ENCODE data around the gene PAX7.

PAX7 gene

GRCh38 chr1:18723701-18724411, 93.2 kb downstream of the PAX7 start:
- ATAC-seq, result no peak
- TF ChIP-seq ZFP3 (CRISPR knock-in tag; IDR thresholded peaks at IDR 0.05) (no peak), ZNF70 (CRISPR knock-in tag; IDR thresholded peaks at IDR 0.05) (no peak), GLIS3 (CRISPR knock-in tag; IDR thresholded peaks at IDR 0.05) (no peak), ZNF8 (CRISPR knock-in tag; IDR thresholded peaks at IDR 0.05) (no peak), PATZ1 (CRISPR knock-in tag; IDR thresholded peaks at IDR 0.05; ENCODE audit: borderline replicate concordance) (no peak), SNAI2 (CRISPR knock-in tag; IDR thresholded peaks at IDR 0.05) (no peak), ISL1 (CRISPR knock-in tag; IDR thresholded peaks at IDR 0.05) (no peak)
- TF ChIP-seq, protein P1, sequence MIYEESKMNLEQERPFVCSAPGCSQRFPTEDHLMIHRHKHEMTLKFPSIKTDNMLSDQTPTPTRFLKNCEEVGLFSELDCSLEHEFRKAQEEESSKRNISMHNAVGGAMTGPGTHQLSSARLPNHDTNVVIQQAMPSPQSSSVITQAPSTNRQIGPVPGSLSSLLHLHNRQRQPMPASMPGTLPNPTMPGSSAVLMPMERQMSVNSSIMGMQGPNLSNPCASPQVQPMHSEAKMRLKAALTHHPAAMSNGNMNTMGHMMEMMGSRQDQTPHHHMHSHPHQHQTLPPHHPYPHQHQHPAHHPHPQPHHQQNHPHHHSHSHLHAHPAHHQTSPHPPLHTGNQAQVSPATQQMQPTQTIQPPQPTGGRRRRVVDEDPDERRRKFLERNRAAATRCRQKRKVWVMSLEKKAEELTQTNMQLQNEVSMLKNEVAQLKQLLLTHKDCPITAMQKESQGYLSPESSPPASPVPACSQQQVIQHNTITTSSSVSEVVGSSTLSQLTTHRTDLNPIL (CRISPR knock-in tag; IDR thresholded peaks at IDR 0.05; ENCODE audit: low read depth), result no peak

DNA sequence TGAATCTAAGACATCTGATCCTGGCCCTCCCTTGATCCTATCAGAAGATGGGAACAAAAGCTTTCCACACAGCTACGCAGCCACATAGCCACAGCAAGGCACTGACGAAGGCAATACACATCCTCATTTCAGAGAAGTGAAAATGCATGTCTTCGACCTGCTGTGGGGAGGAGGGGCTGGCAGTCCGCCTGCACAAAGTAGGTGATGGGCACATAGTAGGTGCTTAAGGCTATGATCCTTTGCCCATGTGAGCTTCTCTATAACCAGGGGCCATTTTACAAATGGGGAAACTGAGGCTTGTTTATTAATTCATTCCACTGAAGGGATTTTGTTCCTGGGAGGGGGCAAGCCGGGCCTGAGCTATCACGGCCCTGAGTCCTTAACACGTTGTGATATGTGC, 94.2 kb downstream of the PAX7 start:
- ATAC-seq, result no peak
- TF ChIP-seq, protein P1 (CRISPR knock-in tag; IDR thresholded peaks at IDR 0.05; ENCODE audit: low read depth), result no peak
- TF ChIP-seq ZNF70 (CRISPR knock-in tag; IDR thresholded peaks at IDR 0.05) (no peak), SNAI2 (CRISPR knock-in tag; IDR thresholded peaks at IDR 0.05) (no peak), TSHZ2 (CRISPR knock-in tag; IDR thresholded peaks at IDR 0.05) (no peak), POU6F1 (CRISPR knock-in tag; IDR thresholded peaks at IDR 0.05; ENCODE audit: borderline replicate concordance, low read depth) (no peak), TOX (CRISPR knock-in tag; IDR thresholded peaks at IDR 0.05; ENCODE audit: borderline replicate concordance) (no peak), ARNTL (CRISPR knock-in tag; IDR thresholded peaks at IDR 0.05; ENCODE audit: borderline replicate concordance, low read depth) (no peak), RARB (CRISPR knock-in tag; IDR thresholded peaks at IDR 0.05) (no peak), BACH2 (CRISPR knock-in tag; IDR thresholded peaks at IDR 0.05; ENCODE audit: borderline replicate concordance) (no peak), ESRRG (CRISPR knock-in tag; IDR thresholded peaks at IDR 0.05) (no peak), ZNF8 (CRISPR knock-in tag; IDR thresholded peaks at IDR 0.05) (no peak), ISL1 (CRISPR knock-in tag; IDR thresholded peaks at IDR 0.05) (no peak), ZNF565 (CRISPR knock-in tag; conservative IDR thresholded peaks at IDR 0.05; ENCODE audit: low read depth) (no peak), ZFP30 (CRISPR knock-in tag; IDR thresholded peaks at IDR 0.05) (no peak), PATZ1 (CRISPR knock-in tag; IDR thresholded peaks at IDR 0.05; ENCODE audit: borderline replicate concordance) (no peak), CSDC2 (CRISPR knock-in tag; IDR thresholded peaks at IDR 0.05) (no peak), GLIS3 (CRISPR knock-in tag; IDR thresholded peaks at IDR 0.05) (no peak)
